H9 (cell line): ENCODE results near the gene TIMM8A. TPM values are rescaled to one million over a fixed set of nuclear protein-coding genes. Genes with fewer than 3 reads are reported as not detected.

Experiments used
- DNase-seq: peaks from one replicate; pipeline ENCODE4 v3.0.0-alpha.2; 2017
- H2AFZ ChIP-seq: one replicate; pipeline ENCODE4 v1.6.1; 2013; ENCODE audit warnings: mild to moderate bottlenecking, low read length, control low read depth, moderate library complexity
- H2AK5ac ChIP-seq: 2 replicates; pipeline ENCODE4 v1.6.1; 2013; ENCODE audit warnings: low read length, control low read depth, mixed read lengths; ENCODE audit not compliant: insufficient read length
- H2BK120ac ChIP-seq: one replicate; pipeline ENCODE4 v1.6.1; 2013; ENCODE audit warnings: low read depth, mild to moderate bottlenecking, low read length, control low read depth, inconsistent platforms; ENCODE audit not compliant: poor library complexity, severe bottlenecking
- H2BK12ac ChIP-seq: 2 replicates; pipeline ENCODE4 v1.6.1; 2013; ENCODE audit warnings: low read length, control low read depth, mixed read lengths, low read depth; ENCODE audit not compliant: insufficient read length
- H2BK15ac ChIP-seq: 2 replicates; pipeline ENCODE4 v1.6.1; 2013; ENCODE audit warnings: low read depth, low read length, control low read depth
- H2BK20ac ChIP-seq: one replicate; pipeline ENCODE4 v1.6.1; 2013; ENCODE audit warnings: low read depth, mild to moderate bottlenecking, low read length, control low read depth, inconsistent platforms; ENCODE audit not compliant: poor library complexity, severe bottlenecking
- H2BK5ac ChIP-seq: 2 replicates; pipeline ENCODE4 v1.6.1; 2013; ENCODE audit warnings: low read length, control low read depth, mixed read lengths; ENCODE audit not compliant: insufficient read length
- H3K14ac ChIP-seq: 2 replicates; pipeline ENCODE4 v1.6.1; 2013; ENCODE audit warnings: low read length, control low read depth; ENCODE audit not compliant: insufficient read depth
- H3K18ac ChIP-seq: 2 replicates; pipeline ENCODE4 v1.6.1; 2013; ENCODE audit warnings: low read depth, mild to moderate bottlenecking, mixed read lengths, low read length, control low read depth; ENCODE audit not compliant: insufficient read length
- H3K23ac ChIP-seq: 2 replicates; pipeline ENCODE4 v1.6.1; 2013; ENCODE audit warnings: low read length, control low read depth, mixed read lengths, low read depth; ENCODE audit not compliant: insufficient read length
- H3K23me2 ChIP-seq: 2 replicates; pipeline ENCODE4 v1.6.1; 2013; ENCODE audit warnings: low read depth, mild to moderate bottlenecking, mixed read lengths, low read length, control low read depth; ENCODE audit not compliant: insufficient read length, poor library complexity, severe bottlenecking
- H3K27ac ChIP-seq: 2 replicates; pipeline ENCODE4 v1.5.1; 2013; ENCODE audit warnings: low read length, control low read depth, mixed read lengths, low read depth; ENCODE audit not compliant: insufficient read length
- H3K27me3 ChIP-seq: 2 replicates; pipeline ENCODE4 v1.6.1; 2013; ENCODE audit warnings: low read length, control low read depth, inconsistent platforms; ENCODE audit not compliant: insufficient read depth
- H3K4ac ChIP-seq: 2 replicates; pipeline ENCODE4 v1.6.1; 2013; ENCODE audit warnings: low read depth, mild to moderate bottlenecking, control low read depth, inconsistent platforms, low read length, moderate library complexity
- H3K4me1 ChIP-seq: 2 replicates; pipeline ENCODE4 v1.6.1; 2013; ENCODE audit warnings: low read length, control low read depth, inconsistent platforms; ENCODE audit not compliant: insufficient read depth
- H3K4me2 ChIP-seq: 2 replicates; pipeline ENCODE4 v1.6.1; 2013; ENCODE audit warnings: low read length, control low read depth, mixed read lengths; ENCODE audit not compliant: insufficient read length, insufficient read depth
- H3K56ac ChIP-seq: 2 replicates; pipeline ENCODE4 v1.6.1; 2013; ENCODE audit warnings: low read depth, mild to moderate bottlenecking, mixed read lengths, low read length, control low read depth; ENCODE audit not compliant: insufficient read length
- H3K79me1 ChIP-seq: 2 replicates; pipeline ENCODE4 v1.6.1; 2013; ENCODE audit warnings: low read depth, mild to moderate bottlenecking, moderate library complexity, low read length, control low read depth, inconsistent platforms; ENCODE audit not compliant: insufficient read depth, poor library complexity, severe bottlenecking
- H3K79me2 ChIP-seq: 2 replicates; pipeline ENCODE4 v1.6.1; 2013; ENCODE audit warnings: low read length, control low read depth, inconsistent platforms; ENCODE audit not compliant: insufficient read depth
- H3K9ac ChIP-seq: 2 replicates; pipeline ENCODE4 v1.6.1; 2013; ENCODE audit warnings: low read length, control low read depth, mixed read lengths; ENCODE audit not compliant: insufficient read length; ENCODE audit errors: extremely low read depth
- H3K9me3 ChIP-seq: one replicate; pipeline ENCODE4 v1.6.1; 2013; ENCODE audit warnings: low read depth, low read length, inconsistent platforms; ENCODE audit not compliant: control insufficient read depth
- H3T11ph ChIP-seq: one replicate; pipeline ENCODE4 v1.6.1; 2013; ENCODE audit warnings: mild to moderate bottlenecking, low read length, control low read depth, inconsistent platforms
- H4K20me1 ChIP-seq: one replicate; pipeline ENCODE4 v1.6.1; 2013; ENCODE audit not compliant: control insufficient read depth, insufficient read length, insufficient read depth
- H4K5ac ChIP-seq: 2 replicates; pipeline ENCODE4 v1.6.1; 2013; ENCODE audit warnings: low read depth, mild to moderate bottlenecking, mixed read lengths, low read length, control low read depth; ENCODE audit not compliant: insufficient read length
- H4K8ac ChIP-seq: replicated peaks from 2 replicates; pipeline ENCODE4 v1.6.1; 2013; ENCODE audit warnings: low read length, control low read depth, mixed read lengths, low read depth; ENCODE audit not compliant: insufficient read length
- H4K91ac ChIP-seq: 2 replicates; pipeline ENCODE4 v1.6.1; 2013; ENCODE audit warnings: low read depth, mild to moderate bottlenecking, moderate library complexity, mixed read lengths, low read length, control low read depth; ENCODE audit not compliant: insufficient read length
- H3K27ac Mint-ChIP-seq, 3 experiments: 2 replicates in 2 of 3; 3 replicates in 1 of 3; pipeline ENCODE4 v1.8.0; 2020 to 2021; ENCODE audit warnings: mixed read lengths in 3 of 3, mild to moderate bottlenecking in 1 of 3, moderate library complexity in 1 of 3
- H3K27me3 Mint-ChIP-seq: 2 replicates; pipeline ENCODE4 v1.8.0; 2021; ENCODE audit warnings: low read depth, mild to moderate bottlenecking, moderate library complexity, mixed read lengths
- H3K36me3 Mint-ChIP-seq, 3 experiments: 2 replicates in 2 of 3; 3 replicates in 1 of 3; pipeline ENCODE4 v1.8.0; 2020 to 2021; ENCODE audit warnings: low read depth in 3 of 3, mixed read lengths in 3 of 3; ENCODE audit not compliant: insufficient read depth in 1 of 3
- H3K4me1 Mint-ChIP-seq, 2 experiments: 2 replicates each; pipeline ENCODE4 v1.8.0; 2020; ENCODE audit warnings: mixed read lengths in 2 of 2
- H3K4me3 Mint-ChIP-seq, 2 experiments: 2 replicates in 1 of 2; 3 replicates in 1 of 2; pipeline ENCODE4 v1.8.0; 2020 to 2021; ENCODE audit warnings: mild to moderate bottlenecking in 2 of 2, mixed read lengths in 2 of 2, moderate library complexity in 1 of 2
- H3K9me3 Mint-ChIP-seq, 2 experiments: 2 replicates in 1 of 2; 3 replicates in 1 of 2; pipeline ENCODE4 v1.8.0; 2020; ENCODE audit warnings: mild to moderate bottlenecking in 2 of 2, mixed read lengths in 2 of 2, moderate library complexity in 1 of 2
- CTCF ChIP-seq: fragments of 200-600 bp; sonication (generic); conservative IDR thresholded peaks from 3 replicates; pipeline ENCODE4 v1.8.0; 2021; ENCODE audit warnings: antibody characterized with exemption, mild to moderate bottlenecking
- total RNA-seq: library from RNA; stranded (reverse); gene quantifications from 2 replicates; pipeline ENCODE4 v1.2.1, GENCODE V29; 2021

The TIMM8A gene
- total RNA-seq, 1 experiment from 2014 or later: 40.2 TPM

- H3K4me2 ChIP-seq: no peak overlapping the region
- H2BK12ac ChIP-seq: no peak overlapping the region
- H3K18ac ChIP-seq: no peak overlapping the region
- no peak for DNase-seq
- no peak overlapping the region for H2AFZ ChIP-seq
- no peak overlapping the region for H3K14ac ChIP-seq
- H2BK120ac ChIP-seq: no peak overlapping the region
- H3K4ac ChIP-seq: no peak overlapping the region
- H2BK15ac ChIP-seq: no peak overlapping the region
- no peak for TF ChIP-seq CTCF
- Mint-ChIP-seq H3K4me3 (no peak overlapping the region), H3K9me3 (peaks cover 40 to 47% of the 10 kb centered on the region in 2 experiments), H3K27me3 (no peaks in the 10 kb centered on the region), H3K27ac (no peak overlapping the region), H3K4me1 (no peaks in the 10 kb centered on the region), H3K36me3 (no peaks in the 10 kb centered on the region)
- H3K79me2 ChIP-seq: no peaks in the 10 kb centered on the region
- H3K79me1 ChIP-seq: no peaks in the 10 kb centered on the region
- no peak overlapping the region for H3K9ac ChIP-seq
- no peaks in the 10 kb centered on the region for H3K23me2 ChIP-seq
- H3K4me1 ChIP-seq: no peaks in the 10 kb centered on the region
- H3T11ph ChIP-seq: no peak overlapping the region
- H2AK5ac ChIP-seq: no peak overlapping the region
- no peak overlapping the region for H2BK5ac ChIP-seq
- H3K27me3 ChIP-seq: no peaks in the 10 kb centered on the region
- H4K8ac ChIP-seq: no peak overlapping the region
- peaks cover 37% of the 10 kb centered on the region for H3K9me3 ChIP-seq
- H4K20me1 ChIP-seq: no peaks in the 10 kb centered on the region
- no peak overlapping the region for H3K23ac ChIP-seq
- H4K91ac ChIP-seq: no peak overlapping the region
- no peak overlapping the region for H3K56ac ChIP-seq
- H2BK20ac ChIP-seq: no peak overlapping the region
- no peak overlapping the region for H3K27ac ChIP-seq
- H4K5ac ChIP-seq: no peak overlapping the region
Measured at GRCh38 chrX:101368800-101369199, 20.3 kb upstream of the TIMM8A start.
